NCI-H2107 treated with DMSO at 0.1 percent for 48 hours (cell line): Measurements from ENCODE around the gene FAM186B.
"Not testable (repeated sequence)": the region's sequence is repeated elsewhere in the genome, so short reads cannot be mapped to it uniquely, and the experiment has no call there.

ENCODE experiments used
- DNase-seq: peaks from one replicate; lab custom pipeline; 2025; ENCODE audit not compliant: unreplicated experiment; lab: John Stamatoyannopoulos, UW

Gene FAM186B

GRCh38 chr12:49612210-49612609 is 6.8 kb upstream of the FAM186B start:
- DNase-seq = no peak

GRCh38 chr12:49610785-49611184 is 5.3 kb upstream of the FAM186B start:
- not testable (repeated sequence) for DNase-seq

GRCh38 chr12:49609875-49610154 is 4.4 kb upstream of the FAM186B start:
- no peak for DNase-seq

- DNase-seq = no peak
Observed at GRCh38 chr12:49609059-49609874, 3.8 kb upstream of the FAM186B start.

GRCh38 chr12:49604856-49605255 is 583 bp downstream of the FAM186B start:
- no peak for DNase-seq

GRCh38 chr12:49603721-49604120 is 1.7 kb downstream of the FAM186B start:
- DNase-seq = no peak

GRCh38 chr12:49599961-49600360 is 5.5 kb downstream of the FAM186B start:
- DNase-seq = no peak

- DNase-seq = no peak
Observed at GRCh38 chr12:49598527-49598926, 6.9 kb downstream of the FAM186B start.

GRCh38 chr12:49588721-49589516 is 16.5 kb downstream of the FAM186B start:
- DNase-seq = no peak

GRCh38 chr12:49588281-49588680 is 17.2 kb downstream of the FAM186B start:
- no peak for DNase-seq

- DNase-seq = no peak
Observed at GRCh38 chr12:49587174-49587908, 18.1 kb downstream of the FAM186B start.

- no peak for DNase-seq
Observed at GRCh38 chr12:49585477-49586459, 19.7 kb downstream of the FAM186B start.

GRCh38 chr12:49584591-49584990 is 20.8 kb downstream of the FAM186B start:
- no peak for DNase-seq

GRCh38 chr12:49583366-49584094 is 21.9 kb downstream of the FAM186B start:
- DNase-seq = no peak

GRCh38 chr12:49582850-49583249 is 22.6 kb downstream of the FAM186B start:
- no peak for DNase-seq

GRCh38 chr12:49582201-49582600 is 23.2 kb downstream of the FAM186B start:
- no peak for DNase-seq

GRCh38 chr12:49580572-49581535 is 24.6 kb downstream of the FAM186B start:
- peak; percentile 92 for DNase-seq

- DNase-seq = no peak
Observed at GRCh38 chr12:49578471-49579112, 26.8 kb downstream of the FAM186B start.
